ENCODE measurements around the gene KLRF2.

Gene KLRF2

GRCh38 chr12:9941838-9942237 lies 60.5 kb downstream of the KLRF2 start:
- DNase-seq, result no peak

GRCh38 chr12:9943240-9943639 lies 62.0 kb downstream of the KLRF2 start:
- DNase-seq, result no peak

- no peak for DNase-seq
These were observed 63.1 kb downstream of the KLRF2 start for GRCh38 chr12:9944391-9944790.
